ENCODE results near the gene AQP9. TPM values are rescaled to one million over a fixed set of nuclear protein-coding genes. Genes with fewer than 3 reads are reported as not detected.

The AQP9 gene
- polyA plus RNA-seq, 3 donors = 0.13 to 0.95 (median 0.26) TPM

GRCh38 chr15:58213587-58214338, 75.6 kb downstream of the AQP9 start:
- no peak for DNase-seq (ENCODE audit: extremely low read depth in 1 of 11, low read depth in 9 of 11, low spot score in 4 of 11)

- DNase-seq (ENCODE audit: extremely low read depth in 1 of 11, low read depth in 9 of 11, low spot score in 4 of 11) = no peak
Observed at GRCh38 chr15:58214591-58215340, 76.6 kb downstream of the AQP9 start.

- no peak for DNase-seq (ENCODE audit: extremely low read depth in 1 of 11, low read depth in 9 of 11, low spot score in 4 of 11)
Observed at GRCh38 chr15:58217460-58217859, 79.3 kb downstream of the AQP9 start.

GRCh38 chr15:58221591-58222241, 83.5 kb downstream of the AQP9 start:
- no peak for DNase-seq (ENCODE audit: extremely low read depth in 1 of 11, low read depth in 9 of 11, low spot score in 4 of 11)

GRCh38 chr15:58222679-58223078, 84.5 kb downstream of the AQP9 start:
- no peak for DNase-seq (ENCODE audit: extremely low read depth in 1 of 11, low read depth in 9 of 11, low spot score in 4 of 11)

GRCh38 chr15:58223432-58223831, 85.3 kb downstream of the AQP9 start:
- DNase-seq (ENCODE audit: extremely low read depth in 1 of 11, low read depth in 9 of 11, low spot score in 4 of 11) = no peak

- DNase-seq (ENCODE audit: extremely low read depth in 1 of 11, low read depth in 9 of 11, low spot score in 4 of 11) = no peak
Observed at GRCh38 chr15:58224068-58224467, 85.9 kb downstream of the AQP9 start.

GRCh38 chr15:58227706-58228543, 89.7 kb downstream of the AQP9 start:
- peak in 8 of 11 donors; percentile 46 to 68 (median 54) for DNase-seq (ENCODE audit: extremely low read depth in 1 of 11, low read depth in 9 of 11, low spot score in 4 of 11)

GRCh38 chr15:58228718-58229117, 90.5 kb downstream of the AQP9 start:
- peak in 5 of 11 donors; percentile 29 to 47 (median 35) for DNase-seq (ENCODE audit: extremely low read depth in 1 of 11, low read depth in 9 of 11, low spot score in 4 of 11)

GRCh38 chr15:58229297-58229768, 91.2 kb downstream of the AQP9 start:
- no peak for DNase-seq (ENCODE audit: extremely low read depth in 1 of 11, low read depth in 9 of 11, low spot score in 4 of 11)

- DNase-seq (ENCODE audit: extremely low read depth in 1 of 11, low read depth in 9 of 11, low spot score in 4 of 11) = no peak
Observed at GRCh38 chr15:58232281-58233065, 94.3 kb downstream of the AQP9 start.

- DNase-seq (ENCODE audit: extremely low read depth in 1 of 11, low read depth in 9 of 11, low spot score in 4 of 11) = no peak
Observed at GRCh38 chr15:58233341-58233740, 95.2 kb downstream of the AQP9 start.

Other genes with a start within 250 kb of the AQP9 start
- 100 to 1,000 TPM; 239 to 353 (median 309) TPM for gene ALDH1A2, start 72.7 kb upstream of the AQP9 start, polyA plus RNA-seq (ENCODE audit: insufficient read length in 3 of 3)

All from renal cortex interstitium (tissue), 11 donors.